NAMALWA (cell line): ENCODE results near the gene CCL4L2.
"Not testable (repeated sequence)": the region's sequence is repeated elsewhere in the genome, so short reads cannot be mapped to it uniquely, and the experiment has no call there.

Experiments used
- DNase-seq: peaks from one replicate; pipeline ENCODE4 v3.0.0-alpha.2; 2015; ENCODE audit warnings: low spot score

The CCL4L2 gene

GRCh38 chr17:36195434-36196130 lies 15.3 kb upstream of the CCL4L2 start:
- DNase-seq, result peak; percentile 66

DNA sequence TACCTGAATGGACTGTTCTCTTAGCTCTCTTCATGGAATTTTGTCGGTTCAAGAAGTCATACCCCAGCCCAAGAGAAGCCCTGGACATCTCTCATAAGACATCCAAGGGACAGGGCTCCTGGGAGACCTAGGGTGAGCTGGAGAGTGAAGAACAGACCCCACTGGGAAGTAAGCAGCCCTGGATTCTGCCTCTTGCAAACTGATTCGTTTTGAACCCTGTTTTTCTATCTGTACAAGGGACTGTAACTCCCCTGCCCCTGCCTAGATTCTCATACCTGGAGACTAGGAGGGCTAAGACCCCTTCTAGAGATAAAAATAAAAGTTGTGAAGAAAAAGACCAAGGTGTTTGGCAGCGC lies 14.8 kb upstream of the CCL4L2 start:
- no peak for DNase-seq

DNA sequence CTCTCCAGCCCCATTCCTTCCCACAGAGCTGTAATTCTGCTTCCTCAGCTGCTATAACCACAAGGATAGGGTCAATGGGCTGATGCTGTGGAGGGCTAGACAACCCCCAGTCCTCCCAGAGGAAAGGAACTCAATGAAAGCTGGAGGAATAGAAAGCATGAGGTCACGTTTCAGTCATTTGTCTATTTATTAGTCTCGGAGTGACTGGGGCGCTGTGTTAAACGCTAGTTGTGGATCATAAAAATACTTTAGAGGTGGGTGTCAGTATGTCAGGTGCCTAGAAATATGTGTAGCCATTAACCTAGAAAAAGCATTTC lies 13.5 kb upstream of the CCL4L2 start:
- DNase-seq, result peak; percentile 81

DNA sequence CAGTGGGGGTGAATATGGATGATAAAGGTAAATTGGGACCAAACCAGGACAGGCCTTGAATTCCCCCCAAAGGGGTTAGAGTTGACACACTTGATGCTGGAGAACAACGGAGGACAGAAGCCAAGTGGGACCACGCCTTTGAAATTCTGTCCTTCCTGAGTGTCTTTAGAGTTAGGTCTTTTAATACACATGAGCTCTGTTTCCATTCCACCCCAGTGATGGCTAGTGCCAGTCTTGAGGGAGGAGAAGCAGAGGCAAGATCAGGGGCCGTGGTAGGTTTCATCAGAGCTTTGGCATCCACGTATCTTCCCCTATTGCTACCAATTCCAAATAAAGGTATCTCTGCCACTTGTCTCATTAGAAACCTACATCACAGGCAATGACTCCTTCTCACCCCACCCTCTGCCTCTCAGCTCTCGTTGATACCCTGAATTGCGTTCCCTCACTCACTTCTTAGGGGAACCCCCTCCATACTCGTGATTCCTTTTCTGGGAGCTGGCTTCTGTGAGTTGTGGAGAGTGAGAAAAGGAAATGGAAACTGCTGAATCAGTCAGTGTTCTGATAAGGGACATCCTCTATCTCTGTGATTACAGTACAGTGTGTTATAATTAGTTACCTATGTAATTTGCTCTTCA lies 11.9 kb upstream of the CCL4L2 start:
- peak; percentile 77 for DNase-seq

- not testable (repeated sequence) for DNase-seq
Measured at GRCh38 chr17:36201102-36201501, 9.8 kb upstream of the CCL4L2 start.

GRCh38 chr17:36201506-36201905 lies 9.4 kb upstream of the CCL4L2 start:
- peak; percentile 71 for DNase-seq

- DNase-seq, result peak; percentile 63
Measured at GRCh38 chr17:36203335-36203734, 7.5 kb upstream of the CCL4L2 start.

GRCh38 chr17:36204724-36205500 lies 6.0 kb upstream of the CCL4L2 start:
- peak; percentile 60 for DNase-seq

GRCh38 chr17:36205637-36206485 lies 5.0 kb upstream of the CCL4L2 start:
- DNase-seq, result peak; percentile 39

DNA sequence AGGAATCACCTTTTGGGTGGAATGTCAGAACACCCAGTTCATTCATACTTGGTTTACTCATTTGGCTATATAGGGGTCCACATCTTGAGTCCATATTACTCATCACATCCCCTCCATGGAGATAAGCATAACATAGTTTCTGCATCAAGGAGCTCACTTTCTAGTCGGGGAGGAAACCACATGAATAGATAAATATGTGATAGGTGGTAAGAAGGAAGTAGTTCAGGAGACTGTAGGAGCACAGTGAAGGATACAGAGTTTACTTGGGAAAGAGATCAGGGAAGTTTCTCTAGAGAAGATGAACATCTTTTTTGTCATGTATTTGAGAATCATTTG lies 4.4 kb upstream of the CCL4L2 start:
- peak; percentile 70 for DNase-seq

- DNase-seq, result peak; percentile 59
Measured at GRCh38 chr17:36207383-36207782, 3.5 kb upstream of the CCL4L2 start.

GRCh38 chr17:36209575-36209974 lies 1.3 kb upstream of the CCL4L2 start:
- peak; percentile 55 for DNase-seq

DNA sequence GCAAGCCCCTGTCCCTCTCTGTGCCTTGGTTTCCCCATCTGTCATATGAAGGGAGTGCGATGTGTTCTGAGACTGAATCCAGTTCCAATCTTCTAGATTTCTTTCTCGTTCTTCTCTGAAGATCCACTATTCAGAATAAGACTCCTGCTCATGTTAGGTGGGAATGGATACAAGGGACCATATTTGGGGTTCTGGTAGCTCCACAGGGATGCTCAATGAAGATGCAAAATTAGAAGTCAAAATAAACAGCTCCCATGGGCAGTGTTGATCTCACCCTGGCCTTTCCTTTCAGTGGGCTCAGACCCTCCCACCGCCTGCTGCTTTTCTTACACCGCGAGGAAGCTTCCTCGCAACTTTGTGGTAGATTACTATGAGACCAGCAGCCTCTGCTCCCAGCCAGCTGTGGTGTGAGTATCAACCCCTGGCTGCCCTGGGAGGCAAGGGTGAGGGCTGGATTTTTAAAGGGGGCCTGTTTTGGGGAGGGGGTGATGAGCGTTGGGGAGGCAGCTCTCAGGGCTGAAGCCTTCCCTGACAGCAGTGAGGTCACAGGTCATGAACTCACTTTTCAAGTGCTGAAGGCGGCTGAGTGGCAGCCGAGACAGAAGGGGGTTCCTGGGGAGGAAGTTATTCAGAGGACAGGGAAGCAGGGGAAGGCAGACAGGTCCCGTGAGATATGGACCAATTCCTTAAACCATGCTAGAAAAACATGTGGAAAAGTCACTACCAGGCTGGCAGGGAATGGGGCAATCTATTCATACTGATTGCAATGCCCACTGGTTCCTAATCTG lies 815 bp downstream of the CCL4L2 start:
- peak; percentile 77 for DNase-seq

GRCh38 chr17:36212272-36212605 lies 1.4 kb downstream of the CCL4L2 start:
- no peak for DNase-seq

GRCh38 chr17:36212966-36213365 lies 2.1 kb downstream of the CCL4L2 start:
- DNase-seq, result no peak

DNA sequence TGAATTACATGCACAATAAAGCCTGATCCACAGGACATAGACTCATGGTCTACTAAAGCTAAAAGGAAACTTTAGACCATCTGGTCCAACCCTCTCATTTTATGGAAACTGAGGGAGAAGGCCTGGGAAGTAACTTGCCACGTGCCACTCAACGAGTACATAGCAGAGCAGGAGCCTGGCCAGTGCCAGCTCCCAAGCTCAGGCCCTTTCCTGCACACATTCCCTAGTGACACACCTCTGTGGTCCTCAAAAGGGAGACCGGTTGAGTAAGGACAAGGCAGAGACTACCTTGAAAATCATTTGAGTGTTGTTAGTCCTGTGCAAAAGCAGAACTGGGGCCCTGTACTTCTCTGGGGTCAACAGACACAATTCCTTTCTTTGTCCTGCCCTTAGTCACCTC lies 2.8 kb downstream of the CCL4L2 start:
- no peak for DNase-seq

DNA sequence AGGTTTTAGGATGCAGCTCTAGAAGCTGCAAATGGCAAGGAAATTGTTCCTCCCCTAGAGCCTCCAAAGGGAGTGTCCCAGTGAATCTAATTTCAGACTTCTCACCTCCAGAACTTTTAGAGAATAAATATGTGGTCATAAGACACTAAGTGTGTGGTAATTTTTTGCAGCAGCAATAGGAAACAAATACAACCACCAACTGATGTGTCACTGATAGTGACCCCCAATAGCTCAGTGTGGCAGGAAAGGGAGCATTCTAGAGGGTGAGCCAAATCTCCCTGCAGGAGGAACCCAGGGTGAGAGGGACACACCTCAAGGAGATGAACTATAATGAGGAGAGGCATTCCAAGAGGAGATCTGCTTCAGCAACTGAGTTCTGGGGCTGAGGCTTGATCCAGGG lies 4.1 kb downstream of the CCL4L2 start:
- no peak for DNase-seq

- not testable (repeated sequence) for DNase-seq
Measured at GRCh38 chr17:36215406-36216308, 4.8 kb downstream of the CCL4L2 start.

DNA sequence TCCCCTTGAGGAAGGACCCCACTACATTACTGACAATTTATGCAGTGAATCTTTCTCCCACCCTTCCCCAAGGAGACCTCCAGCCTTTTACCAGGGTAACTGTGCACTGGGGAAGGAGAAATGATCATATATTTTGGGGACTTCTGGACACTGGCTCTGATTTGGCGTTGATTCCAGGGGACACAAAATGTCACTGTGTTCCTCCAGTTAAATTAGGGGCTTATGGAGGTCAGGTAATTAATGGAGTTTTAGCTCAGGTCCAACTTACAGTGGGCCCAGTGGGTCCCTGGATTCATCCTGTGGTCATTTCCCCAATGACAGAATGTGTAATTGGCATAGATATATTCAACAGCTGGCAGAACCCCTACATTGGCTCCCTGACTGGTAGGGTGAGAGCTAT lies 8.7 kb downstream of the CCL4L2 start:
- not testable (repeated sequence) for DNase-seq

DNA sequence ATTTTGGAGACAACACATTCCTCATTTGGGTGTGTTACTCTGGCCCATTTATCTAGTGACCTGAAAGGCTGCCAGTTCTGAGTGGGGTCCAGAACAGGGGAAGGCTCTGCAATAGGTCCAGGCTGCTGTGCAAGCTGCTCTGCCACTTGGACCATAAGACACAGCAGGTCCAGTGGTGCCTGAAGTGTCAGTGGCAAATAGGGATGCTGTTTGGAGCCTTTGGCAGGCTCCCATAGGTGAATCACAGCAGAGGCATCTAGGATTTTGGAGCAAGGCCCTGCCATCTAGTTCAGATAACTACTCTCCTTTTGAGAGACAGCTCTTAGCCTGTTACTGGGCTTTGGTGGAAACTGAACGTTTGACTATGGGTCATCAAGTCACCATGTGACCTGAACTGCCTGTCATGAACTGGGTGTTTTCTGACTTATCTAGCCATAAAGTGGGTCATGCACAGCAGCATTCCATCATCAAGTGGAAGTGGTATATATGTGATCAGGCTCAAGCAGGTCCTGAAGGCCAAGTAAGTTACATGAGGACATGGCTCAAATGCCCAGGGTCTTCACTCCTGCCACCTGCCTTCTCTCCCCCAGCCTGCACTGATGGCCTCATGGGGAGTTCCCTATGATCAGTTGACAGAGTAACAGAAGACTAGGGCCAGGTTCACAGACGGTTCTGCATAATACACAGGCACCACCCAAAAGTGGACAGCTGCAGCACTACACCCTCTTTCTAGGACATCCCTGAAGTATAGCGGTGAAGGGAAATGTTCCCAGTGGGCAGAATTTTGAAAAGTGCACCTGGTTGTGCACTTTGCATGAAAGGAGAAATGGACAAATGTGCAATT lies 10.1 kb downstream of the CCL4L2 start:
- peak; percentile 21 for DNase-seq
